SK-N-SH treated with all-trans-retinoic acid at 6 μM for 48 hours (cell line): ENCODE data around the gene PDS5B.

Experiments
- CREB5 ChIP-seq: fragments of 250-450 bp; sonication (Bioruptor Pico); IDR thresholded peaks from 2 replicates; pipeline ENCODE4 v1.5.1; 2020; ENCODE audit warnings: low read depth, mild to moderate bottlenecking, moderate library complexity
- ESRRG ChIP-seq: fragments of 250-450 bp; sonication (Bioruptor Pico); IDR thresholded peaks from 2 replicates; pipeline ENCODE4 v1.6.1; 2021; ENCODE audit warnings: mild to moderate bottlenecking
- PATZ1 ChIP-seq: fragments of 250-450 bp; sonication (Bioruptor Pico); IDR thresholded peaks from 2 replicates; pipeline ENCODE4 v1.8.0; 2020; ENCODE audit warnings: mild to moderate bottlenecking, moderate library complexity, borderline replicate concordance
- RARB ChIP-seq: fragments of 250-450 bp; sonication (Bioruptor Pico); IDR thresholded peaks from 2 replicates; pipeline ENCODE4 v1.8.0; 2021; ENCODE audit warnings: mild to moderate bottlenecking, moderate library complexity
- TOX ChIP-seq: fragments of 250-450 bp; sonication (Bioruptor Pico); IDR thresholded peaks from 2 replicates; pipeline ENCODE4 v1.8.0; 2021; ENCODE audit warnings: mild to moderate bottlenecking, moderate library complexity, borderline replicate concordance

- TF ChIP-seq PATZ1 (CRISPR knock-in tag) (no peak), RARB (no peak), TOX (CRISPR knock-in tag) (no peak), CREB5 (CRISPR knock-in tag) (no peak), ESRRG (CRISPR knock-in tag) (no peak)
These were observed 30.6 kb upstream of the PDS5B start for GRCh38 chr13:32555613-32556012.
